ENCODE data around the gene AGAP1.

DNA sequence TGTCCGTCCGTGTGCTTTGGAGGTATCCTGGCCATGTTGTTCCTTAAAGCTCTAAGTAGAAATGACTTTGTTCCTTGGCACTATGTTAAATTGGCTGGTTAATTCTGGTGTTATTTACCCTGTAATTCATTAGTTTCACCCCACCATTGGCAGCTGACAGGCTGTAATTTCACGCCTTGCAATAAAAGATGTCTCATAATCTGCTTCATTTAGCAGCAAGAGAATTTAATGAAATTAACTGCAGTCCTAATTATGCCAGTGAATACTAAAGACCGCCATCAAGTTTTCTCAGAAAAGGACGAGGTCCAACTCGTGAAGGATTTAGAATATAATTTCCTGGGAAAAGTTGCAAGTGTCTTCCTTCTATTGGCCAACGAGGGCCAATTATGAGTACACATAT is 355.1 kb downstream of the AGAP1 start:
- TF ChIP-seq, protein P1, sequence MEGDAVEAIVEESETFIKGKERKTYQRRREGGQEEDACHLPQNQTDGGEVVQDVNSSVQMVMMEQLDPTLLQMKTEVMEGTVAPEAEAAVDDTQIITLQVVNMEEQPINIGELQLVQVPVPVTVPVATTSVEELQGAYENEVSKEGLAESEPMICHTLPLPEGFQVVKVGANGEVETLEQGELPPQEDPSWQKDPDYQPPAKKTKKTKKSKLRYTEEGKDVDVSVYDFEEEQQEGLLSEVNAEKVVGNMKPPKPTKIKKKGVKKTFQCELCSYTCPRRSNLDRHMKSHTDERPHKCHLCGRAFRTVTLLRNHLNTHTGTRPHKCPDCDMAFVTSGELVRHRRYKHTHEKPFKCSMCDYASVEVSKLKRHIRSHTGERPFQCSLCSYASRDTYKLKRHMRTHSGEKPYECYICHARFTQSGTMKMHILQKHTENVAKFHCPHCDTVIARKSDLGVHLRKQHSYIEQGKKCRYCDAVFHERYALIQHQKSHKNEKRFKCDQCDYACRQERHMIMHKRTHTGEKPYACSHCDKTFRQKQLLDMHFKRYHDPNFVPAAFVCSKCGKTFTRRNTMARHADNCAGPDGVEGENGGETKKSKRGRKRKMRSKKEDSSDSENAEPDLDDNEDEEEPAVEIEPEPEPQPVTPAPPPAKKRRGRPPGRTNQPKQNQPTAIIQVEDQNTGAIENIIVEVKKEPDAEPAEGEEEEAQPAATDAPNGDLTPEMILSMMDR (IDR thresholded peaks at IDR 0.05) = no peak
- TF ChIP-seq POLR2AphosphoS5 (IDR thresholded peaks at IDR 0.05) = no peak
- TF ChIP-seq POLR2A (IDR thresholded peaks at IDR 0.05) = no peak
- TF ChIP-seq EP300 (IDR thresholded peaks at IDR 0.05) = no peak

Data from sigmoid colon (tissue), 4 donors.